Measurements from ENCODE around the gene CDHR5. TPM values are rescaled to one million over a fixed set of nuclear protein-coding genes. Genes with fewer than 3 reads are reported as not detected.

CDHR5 gene
- total RNA-seq, 4 donors from 2014 or later: 0.95 to 1.8 TPM; not detected in 2

- peak; percentile 14 to 51 for ATAC-seq
- intact Hi-C loops (cut with DNase I; ENCODE audit: low total_unique reads): no loop called here
- in situ Hi-C loops (cut with MboI; ENCODE audit: low sequenced_read_pairs in 4 of 4): no loop called here
- no peaks in the 10 kb centered on the region for H3K9me3 ChIP-seq
- TF ChIP-seq POLR2A (IDR thresholded peaks at IDR 0.05): no peak
- TF ChIP-seq, protein P1, sequence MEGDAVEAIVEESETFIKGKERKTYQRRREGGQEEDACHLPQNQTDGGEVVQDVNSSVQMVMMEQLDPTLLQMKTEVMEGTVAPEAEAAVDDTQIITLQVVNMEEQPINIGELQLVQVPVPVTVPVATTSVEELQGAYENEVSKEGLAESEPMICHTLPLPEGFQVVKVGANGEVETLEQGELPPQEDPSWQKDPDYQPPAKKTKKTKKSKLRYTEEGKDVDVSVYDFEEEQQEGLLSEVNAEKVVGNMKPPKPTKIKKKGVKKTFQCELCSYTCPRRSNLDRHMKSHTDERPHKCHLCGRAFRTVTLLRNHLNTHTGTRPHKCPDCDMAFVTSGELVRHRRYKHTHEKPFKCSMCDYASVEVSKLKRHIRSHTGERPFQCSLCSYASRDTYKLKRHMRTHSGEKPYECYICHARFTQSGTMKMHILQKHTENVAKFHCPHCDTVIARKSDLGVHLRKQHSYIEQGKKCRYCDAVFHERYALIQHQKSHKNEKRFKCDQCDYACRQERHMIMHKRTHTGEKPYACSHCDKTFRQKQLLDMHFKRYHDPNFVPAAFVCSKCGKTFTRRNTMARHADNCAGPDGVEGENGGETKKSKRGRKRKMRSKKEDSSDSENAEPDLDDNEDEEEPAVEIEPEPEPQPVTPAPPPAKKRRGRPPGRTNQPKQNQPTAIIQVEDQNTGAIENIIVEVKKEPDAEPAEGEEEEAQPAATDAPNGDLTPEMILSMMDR (IDR thresholded peaks at IDR 0.05 in 4 of 5, conservative IDR thresholded peaks at IDR 0.05 in 1 of 5): no peak
- H3K36me3 ChIP-seq: no peaks in the 10 kb centered on the region
- H3K4me1 ChIP-seq: peaks cover 9 to 13% of the 10 kb centered on the region in 2 donors
- H3K27me3 ChIP-seq: no peaks in the 10 kb centered on the region
- peak overlapping the region in 1 of 4 donors; percentile 5 for H3K4me3 ChIP-seq
- peak in 1 of 2 donors; percentile 55 for DNase-seq
- H3K27ac ChIP-seq: peak overlapping the region; percentile 4 to 74 (median 64)
Observed at GRCh38 chr11:665062-665703, 40.4 kb upstream of the CDHR5 start.

- TF ChIP-seq, protein P1 (IDR thresholded peaks at IDR 0.05 in 4 of 5, conservative IDR thresholded peaks at IDR 0.05 in 1 of 5): peak; percentile 26 to 81 (median 63)
- TF ChIP-seq POLR2A (IDR thresholded peaks at IDR 0.05): no peak
- no peaks in the 10 kb centered on the region for H3K27me3 ChIP-seq
- in situ Hi-C loops (cut with MboI; ENCODE audit: low sequenced_read_pairs in 4 of 4) (no loop called here), intact Hi-C loops (cut with DNase I; ENCODE audit: low total_unique reads) (loop anchor here (1.0 to 5.0 kb wide), 2 partner anchors 66 to 135 kb away; partner anchors contain the start of gene SLC25A22)
- no peak overlapping the region for H3K4me3 ChIP-seq
- H3K27ac ChIP-seq: no peak overlapping the region
- H3K9me3 ChIP-seq: no peaks in the 10 kb centered on the region
- no peak for ATAC-seq
- peak in 1 of 2 donors; percentile 48 for DNase-seq
- H3K4me1 ChIP-seq: peaks cover 9 to 13% of the 10 kb centered on the region in 2 donors
- peaks cover 0 to 5% of the 10 kb centered on the region in 2 donors for H3K36me3 ChIP-seq
Observed at GRCh38 chr11:662689-663274, 38.0 kb upstream of the CDHR5 start.

- ATAC-seq (no peak), DNase-seq (no peak)
- Histone ChIP-seq H3K4me3 (no peak overlapping the region), H3K36me3 (peaks cover 0 to 5% of the 10 kb centered on the region in 2 donors), H3K27me3 (no peaks in the 10 kb centered on the region), H3K9me3 (no peaks in the 10 kb centered on the region), H3K27ac (no peak overlapping the region), H3K4me1 (peaks cover 7 to 8% of the 10 kb centered on the region in 2 donors)
- in situ Hi-C loops (cut with MboI; ENCODE audit: low sequenced_read_pairs in 4 of 4) (no loop called here), intact Hi-C loops (cut with DNase I; ENCODE audit: low total_unique reads) (loop anchor here (5.0 kb wide), 1 partner anchor 136 kb away; the partner anchor contains the start of gene SLC25A22)
- no peak for TF ChIP-seq POLR2A (IDR thresholded peaks at IDR 0.05)
- TF ChIP-seq, protein P1 (IDR thresholded peaks at IDR 0.05 in 4 of 5, conservative IDR thresholded peaks at IDR 0.05 in 1 of 5): no peak
Observed at GRCh38 chr11:660681-661444, 36.1 kb upstream of the CDHR5 start.

DNA sequence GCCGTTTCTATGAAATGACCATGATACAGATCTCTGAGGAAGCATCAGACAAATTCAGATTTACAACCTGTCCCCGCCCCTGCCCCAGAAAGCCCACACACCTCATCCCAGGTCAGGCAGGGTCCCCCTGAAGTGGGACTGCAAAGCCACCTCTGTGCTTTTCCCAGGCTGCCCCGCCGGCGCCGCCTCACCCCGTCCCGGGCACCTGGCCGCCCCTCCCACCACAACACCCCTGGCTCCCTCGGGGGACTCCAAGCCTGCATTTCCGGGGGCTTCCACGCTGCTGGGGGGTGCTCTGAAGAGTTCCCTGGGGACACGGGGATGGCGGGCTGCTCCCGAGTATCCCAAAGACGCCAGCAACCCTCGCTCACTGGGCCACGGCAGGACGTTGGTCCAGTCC is 35.5 kb upstream of the CDHR5 start:
- Histone ChIP-seq H3K27me3 (no peaks in the 10 kb centered on the region), H3K4me1 (peaks cover 1 to 2% of the 10 kb centered on the region in 2 donors), H3K36me3 (peaks cover 0 to 5% of the 10 kb centered on the region in 2 donors), H3K27ac (no peak overlapping the region), H3K4me3 (no peak overlapping the region), H3K9me3 (no peaks in the 10 kb centered on the region)
- DNase-seq (no peak), ATAC-seq (no peak)
- TF ChIP-seq, protein P1 (IDR thresholded peaks at IDR 0.05 in 4 of 5, conservative IDR thresholded peaks at IDR 0.05 in 1 of 5): no peak
- no peak for TF ChIP-seq POLR2A (IDR thresholded peaks at IDR 0.05)
- in situ Hi-C loops (cut with MboI; ENCODE audit: low sequenced_read_pairs in 4 of 4): no loop called here
- intact Hi-C loops (cut with DNase I; ENCODE audit: low total_unique reads): loop anchor here (5.0 kb wide), 1 partner anchor 137 kb away; the partner anchor contains the start of gene SLC25A22

Data from gastrocnemius medialis (tissue), 4 donors.